Stimulated activated CD4-positive, alpha-beta T cell treated with anti-CD3 and anti-CD28 coated beads, Interleukin-15, amount 100 ng/mL, for 1 hour (primary cell): ENCODE data around the gene NADK.
"Not testable (repeated sequence)": the region's sequence is repeated elsewhere in the genome, so short reads cannot be mapped to it uniquely, and the experiment has no call there.

Experiments used
- DNase-seq, 2 donors: peaks; one replicate each; pipeline ENCODE4 v3.0.0-alpha.2; 2020; ENCODE audit warnings: low read depth in 1 of 2, low spot score in 1 of 2

The NADK gene

DNA sequence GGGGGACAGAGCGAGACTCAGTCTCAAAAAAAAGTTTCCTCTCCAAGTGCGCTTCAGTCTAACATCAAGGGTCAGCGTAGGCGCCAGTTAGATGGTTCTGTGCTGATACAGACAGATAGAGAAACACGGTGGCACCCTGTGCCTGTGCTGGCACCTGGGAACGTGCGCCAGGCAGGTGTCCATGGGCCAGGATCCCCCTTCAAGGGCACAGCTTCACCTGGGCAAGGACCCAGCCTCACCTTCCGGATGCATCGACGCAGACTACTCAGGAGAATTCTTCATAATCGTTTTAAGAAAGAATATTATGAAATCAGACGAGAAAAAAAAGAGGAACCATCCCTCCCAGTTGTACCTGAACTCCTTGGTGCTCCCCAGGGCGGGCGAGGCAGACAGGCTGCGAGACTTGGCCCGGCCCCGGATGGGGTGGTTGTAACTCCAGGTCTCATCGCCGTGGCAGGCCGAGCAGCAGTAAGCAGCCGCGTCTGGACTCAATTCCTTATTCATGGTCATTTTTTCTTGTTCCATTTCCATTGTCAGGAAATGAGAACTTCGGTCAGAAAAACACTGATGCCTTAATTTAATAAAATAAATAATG lies 13.3 kb downstream of the NADK start:
- DNase-seq = no peak

DNA sequence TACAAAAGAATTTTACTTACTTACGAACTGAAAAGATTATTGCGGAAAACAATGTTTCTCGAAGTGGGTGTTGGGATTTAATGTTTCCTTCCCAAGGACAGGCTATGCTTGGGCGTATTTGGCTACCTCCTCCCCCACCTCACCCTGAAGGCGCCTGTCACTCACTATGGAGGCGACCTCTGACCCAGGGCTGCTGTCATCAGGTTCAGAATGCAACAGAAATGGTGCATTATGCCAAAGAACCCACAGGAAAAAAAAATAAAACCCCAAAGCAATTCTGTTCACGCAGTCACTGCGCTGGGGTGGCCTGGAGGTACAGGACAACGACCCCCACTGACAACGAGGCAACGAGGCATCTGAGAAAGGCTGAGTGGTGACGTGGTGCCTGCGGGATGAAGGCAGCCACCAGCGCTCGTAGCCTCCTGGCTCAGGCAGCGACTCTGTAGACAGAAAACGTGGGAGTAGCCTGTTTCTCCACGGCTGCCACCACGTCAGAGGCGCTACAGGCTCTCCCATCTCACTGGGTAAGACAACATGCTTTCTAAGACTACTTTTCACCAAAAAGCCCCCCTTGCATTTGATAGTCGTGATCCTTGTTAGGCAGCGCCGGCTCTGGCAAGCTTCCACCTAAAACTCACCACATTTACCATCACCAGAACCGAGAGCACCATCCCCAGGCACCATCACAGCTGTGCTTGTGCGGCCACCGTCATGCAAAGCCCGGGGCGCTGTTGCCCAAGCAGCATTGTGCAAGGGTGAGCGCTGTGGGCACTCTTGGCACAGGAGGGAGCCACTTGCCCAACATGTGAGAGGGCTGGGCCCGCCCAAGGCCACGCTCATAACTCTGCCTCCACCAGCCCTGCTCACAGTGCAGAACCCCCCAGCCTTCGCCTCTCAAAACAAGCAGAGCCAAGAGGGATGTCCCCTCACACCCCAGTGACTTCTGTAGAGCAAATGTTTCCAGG lies 14.3 kb downstream of the NADK start:
- DNase-seq = no peak

DNA sequence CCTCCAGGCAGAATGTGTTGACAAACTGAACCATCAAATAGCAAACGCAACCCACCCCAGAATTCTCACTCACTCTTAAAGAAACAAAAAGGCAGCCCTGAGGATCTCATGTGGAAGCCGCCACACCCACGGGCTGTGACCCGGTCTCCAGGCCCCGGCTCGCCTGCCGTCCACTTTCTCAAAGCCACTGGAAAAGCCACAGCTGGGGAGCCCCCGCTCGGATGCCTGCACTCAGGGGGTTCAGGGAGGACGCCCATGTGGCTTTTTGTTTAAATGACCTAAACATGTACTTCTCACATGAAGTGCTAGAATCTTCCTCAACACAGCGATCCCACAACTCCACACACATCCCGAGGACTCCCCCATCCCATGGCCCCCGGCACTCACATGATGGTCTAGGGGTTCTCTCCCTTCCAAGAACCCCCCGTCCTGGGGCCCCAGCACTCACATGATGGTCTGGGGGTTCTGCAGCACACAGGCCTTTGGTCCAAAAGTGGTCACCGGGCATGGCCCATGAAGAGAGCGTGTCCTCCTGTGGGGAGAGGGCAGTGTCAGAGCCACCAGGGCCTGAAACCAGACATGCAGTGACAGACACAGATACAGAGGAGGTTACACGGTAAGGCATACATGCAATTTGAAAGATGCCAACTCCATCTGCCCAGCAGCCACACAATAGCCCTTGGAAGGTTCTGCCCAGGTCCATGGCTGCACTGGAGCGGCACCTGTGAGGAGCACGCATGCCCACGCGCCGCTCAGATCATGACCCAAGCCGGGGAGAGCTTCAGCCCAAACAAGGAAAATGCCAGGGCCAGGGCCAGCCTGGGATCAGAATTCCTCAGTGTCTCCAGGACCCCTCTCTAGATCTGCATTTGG lies 16.5 kb downstream of the NADK start:
- no peak for DNase-seq

- no peak for DNase-seq
These were observed 17.6 kb downstream of the NADK start for GRCh38 chr1:1760715-1761114.

GRCh38 chr1:1760345-1760650 lies 18.0 kb downstream of the NADK start:
- no peak for DNase-seq

- DNase-seq = no peak
These were observed 18.6 kb downstream of the NADK start for GRCh38 chr1:1759456-1760344.

GRCh38 chr1:1758692-1759455 lies 19.4 kb downstream of the NADK start:
- no peak for DNase-seq

DNA sequence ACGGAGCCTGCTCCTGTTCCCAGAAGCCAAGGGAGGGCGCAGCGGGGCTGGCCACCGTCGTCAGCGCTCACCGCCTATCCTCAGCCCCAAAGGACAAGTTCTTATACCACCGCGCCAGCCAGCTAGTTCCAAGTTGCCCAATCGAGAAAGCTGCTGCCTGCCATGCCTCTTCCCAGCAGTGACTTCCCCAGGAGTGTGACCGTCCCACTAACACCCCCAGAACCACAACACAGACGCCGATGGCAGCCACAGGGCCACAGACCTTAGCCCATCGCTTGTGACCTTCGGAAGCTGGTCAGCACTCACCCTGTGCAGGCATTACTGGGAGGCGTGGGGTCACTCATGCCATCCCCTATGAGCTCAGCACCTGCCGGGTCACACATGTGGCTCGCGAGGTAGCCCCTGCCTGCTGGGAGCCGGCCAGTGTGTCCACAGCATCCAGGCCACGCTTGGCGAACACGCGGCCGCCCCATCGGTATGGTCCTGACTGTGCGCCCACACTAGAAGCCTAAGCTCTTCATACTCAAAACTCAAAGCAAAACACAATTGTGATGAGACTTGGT lies 20.1 kb downstream of the NADK start:
- DNase-seq = no peak

DNA sequence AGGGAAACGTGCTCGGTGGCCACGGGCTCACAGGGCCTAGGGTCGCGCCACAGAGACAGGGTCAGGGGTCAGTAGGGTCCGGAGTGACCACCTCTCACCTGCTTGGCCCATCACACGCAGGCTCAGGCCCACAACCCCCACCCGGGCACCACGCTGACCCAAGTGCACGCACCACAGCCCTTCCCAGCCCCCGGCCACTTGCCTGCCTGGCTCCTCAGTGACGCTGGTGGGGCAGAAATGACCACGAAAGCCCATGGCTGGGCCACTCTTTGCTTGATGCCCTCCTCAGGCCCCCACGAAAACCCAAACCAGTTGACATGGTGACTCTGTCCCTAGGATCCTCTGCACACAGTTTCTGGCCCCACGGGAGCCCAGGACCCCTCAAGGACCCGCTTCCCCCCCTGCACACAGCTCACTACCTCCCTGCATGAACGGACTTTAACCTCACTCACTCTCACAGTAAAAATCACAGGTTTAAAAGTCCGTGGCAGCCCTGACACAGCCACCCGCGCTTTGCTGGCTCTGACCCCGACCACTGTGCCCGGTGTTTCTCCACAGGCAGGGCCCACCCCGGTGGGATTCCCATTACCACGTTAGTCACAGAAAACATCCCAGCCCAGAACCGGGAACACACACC lies 20.7 kb downstream of the NADK start:
- no peak for DNase-seq

- DNase-seq = no peak
These were observed 21.4 kb downstream of the NADK start for GRCh38 chr1:1756661-1757421.

- DNase-seq = no peak
These were observed 22.4 kb downstream of the NADK start for GRCh38 chr1:1755852-1756251.

GRCh38 chr1:1755426-1755825 lies 22.8 kb downstream of the NADK start:
- DNase-seq = no peak

DNA sequence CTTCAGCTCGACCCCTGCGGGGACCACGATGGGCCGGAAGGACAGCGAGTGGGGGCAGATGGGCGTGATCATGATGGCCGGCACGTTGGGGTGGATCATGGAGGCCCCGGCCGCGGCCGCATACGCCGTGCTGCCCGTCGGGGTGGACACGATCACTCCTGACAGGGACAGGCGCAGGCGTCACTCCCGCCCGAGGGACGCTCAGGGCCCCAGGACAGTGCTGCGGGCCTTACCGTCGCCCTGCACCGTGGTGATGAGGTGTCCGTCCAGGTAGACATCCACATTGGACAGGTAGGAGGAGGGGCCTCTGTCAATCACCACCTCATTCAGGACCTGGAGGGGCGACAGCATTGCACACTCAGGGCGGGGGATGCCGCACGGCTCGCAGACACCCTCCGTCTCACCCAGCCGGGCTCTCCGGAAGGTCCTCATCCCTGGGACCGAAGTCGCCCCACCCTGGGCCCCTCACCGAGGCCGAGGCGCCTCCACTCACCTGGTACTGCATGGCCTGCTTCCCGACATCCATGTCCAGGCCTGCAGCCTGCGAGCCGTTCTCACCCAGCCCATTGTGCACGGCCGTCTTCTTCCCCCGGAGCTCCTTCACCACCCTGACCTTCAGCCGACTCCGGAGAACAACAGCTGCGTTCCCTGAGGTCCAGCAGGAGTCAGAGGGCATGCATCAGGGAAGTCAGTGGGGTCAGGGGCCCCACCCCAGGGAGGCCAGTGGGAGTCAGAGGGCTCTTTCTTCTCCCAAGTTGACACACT lies 24.0 kb downstream of the NADK start:
- DNase-seq = no peak

DNA sequence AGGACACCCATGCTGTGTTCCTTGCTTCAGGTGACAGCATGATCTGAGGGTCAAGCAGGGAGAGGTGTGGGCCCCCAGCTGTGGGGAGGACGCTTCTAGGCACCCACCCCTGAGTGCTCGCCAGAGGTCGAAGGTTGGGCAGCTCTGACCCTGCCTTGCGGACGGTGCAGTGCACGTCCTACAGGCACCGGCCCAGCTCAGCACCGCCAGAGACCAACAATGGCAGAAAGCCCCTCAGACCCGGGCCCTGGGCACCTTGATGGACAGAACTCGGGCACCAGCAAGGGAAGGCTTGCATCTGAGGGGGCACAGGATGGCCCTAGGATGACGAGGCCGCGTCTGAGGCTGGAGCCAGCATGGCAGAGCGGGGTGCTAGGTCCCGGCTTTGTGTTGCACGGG lies 24.7 kb downstream of the NADK start:
- no peak for DNase-seq

DNA sequence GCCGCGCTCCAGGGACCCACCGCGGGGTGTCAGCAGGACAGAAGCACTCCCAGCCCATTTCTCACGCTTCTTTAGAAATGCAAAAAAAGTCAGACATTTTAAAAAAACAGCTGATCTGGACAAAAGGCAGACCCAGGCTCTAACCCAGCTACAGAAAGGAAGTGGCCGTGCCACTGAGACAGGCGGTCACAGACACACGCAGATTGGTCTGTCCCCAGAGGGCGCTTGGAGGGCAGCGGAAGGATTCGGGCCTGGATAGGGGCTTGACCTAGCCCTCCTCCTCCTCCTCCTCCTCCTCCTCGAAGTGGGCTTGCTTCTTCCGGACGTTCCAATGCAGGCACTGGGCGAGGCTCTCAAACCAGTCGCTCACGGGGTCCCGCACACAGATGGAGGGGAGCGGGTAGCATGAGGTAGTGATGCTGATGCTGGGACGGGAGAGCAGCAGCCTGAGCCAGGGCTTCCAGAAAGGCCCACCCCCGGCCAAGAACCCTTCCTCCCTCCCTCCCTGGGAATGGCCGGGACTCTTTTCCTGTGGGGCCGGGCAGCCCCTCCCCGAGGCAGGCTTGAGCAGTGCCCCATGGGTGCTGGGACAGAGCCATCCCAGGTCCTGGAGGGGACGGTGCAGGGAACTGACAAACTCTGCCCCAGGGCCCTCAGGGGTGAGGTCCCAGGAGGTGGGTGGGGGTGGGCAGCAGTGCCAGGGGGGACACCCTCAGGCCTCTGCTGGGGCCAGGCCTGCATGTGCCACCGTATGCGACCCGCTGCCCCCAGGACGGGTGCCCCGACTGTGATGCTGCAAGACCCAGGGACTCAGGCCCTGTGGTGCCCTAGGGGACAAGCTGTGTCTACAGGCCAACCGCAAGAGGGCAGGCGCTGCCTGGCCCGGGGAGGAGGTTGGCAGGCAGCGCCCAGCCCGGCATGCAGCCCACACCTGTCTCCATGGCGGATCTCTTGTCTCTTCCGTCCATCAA lies 25.3 kb downstream of the NADK start:
- no peak for DNase-seq

- no peak for DNase-seq
These were observed 26.1 kb downstream of the NADK start for GRCh38 chr1:1752190-1752589.

DNA sequence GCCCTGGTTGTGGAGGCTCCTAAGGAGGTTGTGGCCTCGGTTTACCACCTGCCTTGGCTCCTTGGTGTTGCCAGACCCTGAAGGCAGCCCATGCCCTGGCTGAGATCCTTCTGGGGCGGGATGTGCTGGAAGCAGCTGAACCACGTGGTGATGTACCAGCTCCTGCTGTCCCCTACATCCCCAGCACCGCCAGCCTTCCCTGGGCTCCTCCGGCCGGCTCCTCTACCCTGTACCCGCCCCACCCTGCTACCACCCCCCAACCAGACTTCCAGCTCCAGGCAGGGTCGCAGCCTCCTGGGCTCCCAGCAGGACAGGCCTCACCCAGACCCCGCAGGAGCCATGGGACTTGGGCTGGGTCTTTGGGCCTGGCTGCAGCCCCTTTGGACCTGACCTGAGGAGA lies 28.3 kb downstream of the NADK start:
- DNase-seq = not testable (repeated sequence)
